Measurements from ENCODE around the gene USP2.
A peak's percentile ranks its signal among the peaks of the same experiment; 100 is the strongest.

USP2 gene

DNA sequence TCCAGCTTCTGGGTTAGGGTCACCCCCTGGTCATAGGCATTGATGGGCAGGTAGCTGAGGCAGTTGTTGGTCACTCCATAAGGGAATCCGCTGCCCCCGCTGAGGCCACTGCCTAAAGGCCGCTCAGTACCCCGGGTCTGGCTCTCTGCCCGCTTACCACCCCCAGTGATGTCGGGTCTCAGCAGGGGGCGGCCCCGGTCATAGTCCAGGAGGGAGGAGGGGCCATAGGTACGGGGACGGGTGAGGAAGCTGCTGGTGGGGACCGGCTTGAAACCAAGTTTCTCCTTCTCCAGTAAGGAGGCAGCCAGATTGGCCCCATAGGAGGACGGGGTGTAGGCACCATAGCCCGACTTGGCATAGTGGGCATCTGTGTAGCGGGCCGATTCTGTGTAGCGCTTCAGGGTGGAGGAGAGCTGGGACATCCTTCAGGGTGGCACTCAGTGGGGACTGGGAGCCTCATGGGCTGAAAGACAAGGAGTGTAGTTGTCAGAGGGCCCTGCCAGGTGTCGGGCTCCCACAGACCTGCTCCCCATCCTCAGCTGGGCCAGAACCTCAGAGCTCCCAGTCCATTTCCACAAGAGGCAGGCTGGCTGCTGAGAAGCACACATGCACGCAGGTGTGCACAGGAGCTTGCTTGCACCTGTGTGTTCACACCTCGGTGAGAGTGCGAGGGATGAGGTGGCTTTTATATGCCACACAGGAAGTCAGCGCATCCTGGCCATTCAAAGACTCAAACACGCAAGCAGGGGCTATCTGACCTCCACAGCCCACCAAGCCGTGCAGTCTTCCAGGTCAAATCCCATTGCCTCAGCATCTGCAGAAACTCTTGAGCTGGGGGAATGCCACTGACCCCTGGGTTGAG, 8.2 kb downstream of the USP2 start:
- DNase-seq (ENCODE audit: low read depth): no peak
- TF ChIP-seq CTCF (conservative IDR thresholded peaks at IDR 0.05; ENCODE audit: low read length): no peak
- no peak overlapping the region for H3K4me3 ChIP-seq (ENCODE audit: low read length)

DNA sequence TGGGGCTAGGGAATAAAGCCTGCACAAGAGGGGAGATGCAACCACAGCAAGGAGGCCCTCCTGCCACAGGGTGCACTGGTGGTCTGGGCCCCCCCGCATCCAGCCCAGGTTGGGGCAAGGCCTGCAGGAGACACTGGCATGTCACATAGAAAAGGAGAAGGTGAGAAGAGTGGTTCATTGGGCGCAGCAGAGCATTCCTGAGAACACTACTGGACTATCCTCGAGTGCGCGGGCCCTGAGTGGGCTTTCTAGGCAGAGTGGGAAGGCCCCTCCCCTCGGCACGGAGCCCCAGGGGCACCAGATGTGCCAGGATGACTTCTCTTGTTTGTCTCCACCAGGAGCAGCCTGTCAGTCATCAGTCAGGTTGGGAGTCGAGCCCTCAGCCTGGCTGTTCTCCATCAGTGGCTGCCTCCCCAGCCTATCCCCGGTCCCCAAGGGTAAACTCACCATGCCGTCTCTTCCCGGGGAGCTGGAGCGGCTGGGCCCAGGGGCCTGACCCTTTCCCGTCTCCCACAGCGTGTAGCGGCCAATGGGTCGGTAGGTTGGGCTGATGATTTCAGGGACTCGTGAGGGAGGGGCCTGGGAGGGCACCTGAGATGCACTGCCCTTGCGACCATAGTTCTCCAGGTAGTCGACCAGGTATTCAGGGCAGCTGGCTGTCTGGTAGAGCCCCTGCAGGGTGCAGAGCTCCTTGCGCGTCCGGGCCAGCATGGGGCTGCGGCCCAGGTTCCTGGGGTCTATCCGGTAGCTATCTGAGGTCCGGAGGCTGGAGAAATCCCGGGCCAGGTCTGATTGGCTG, 9.0 kb downstream of the USP2 start:
- no peak overlapping the region for H3K4me3 ChIP-seq (ENCODE audit: low read length)
- TF ChIP-seq CTCF (conservative IDR thresholded peaks at IDR 0.05; ENCODE audit: low read length): no peak
- DNase-seq (ENCODE audit: low read depth): no peak

DNA sequence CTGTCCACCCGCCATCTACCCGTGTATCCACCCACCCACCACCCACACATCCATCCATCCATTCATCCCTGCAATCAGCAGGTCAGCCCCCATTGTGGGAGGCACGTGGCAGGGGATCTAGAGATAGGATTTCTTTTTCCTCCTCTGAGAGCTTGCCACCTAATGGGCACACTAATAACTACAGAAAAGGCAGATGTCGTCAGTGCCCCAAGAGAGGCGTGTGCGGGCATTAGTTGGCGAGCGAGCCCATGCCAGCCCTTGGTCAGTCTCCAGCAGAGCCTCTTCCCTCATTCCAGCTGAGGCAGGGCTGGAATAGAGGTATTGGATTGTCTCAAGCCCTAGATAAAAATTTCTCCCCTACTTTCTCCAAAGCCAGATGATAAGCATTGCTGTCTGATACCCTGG, 9.7 kb downstream of the USP2 start:
- no peak; the same call in 1 of the 2 replicates for TF ChIP-seq CTCF (conservative IDR thresholded peaks at IDR 0.05; ENCODE audit: low read length)
- no peak for DNase-seq (ENCODE audit: low read depth)
- H3K4me3 ChIP-seq (ENCODE audit: low read length): no peak overlapping the region

GRCh38 chr11:119371067-119371601, 10.4 kb downstream of the USP2 start:
- H3K4me3 ChIP-seq (ENCODE audit: low read length): no peak overlapping the region
- no peak for TF ChIP-seq CTCF (conservative IDR thresholded peaks at IDR 0.05; ENCODE audit: low read length)
- DNase-seq (ENCODE audit: low read depth): no peak

GRCh38 chr11:119370486-119371046, 10.9 kb downstream of the USP2 start:
- DNase-seq (ENCODE audit: low read depth): no peak
- H3K4me3 ChIP-seq (ENCODE audit: low read length): no peak overlapping the region
- TF ChIP-seq CTCF (conservative IDR thresholded peaks at IDR 0.05; ENCODE audit: low read length): no peak

DNA sequence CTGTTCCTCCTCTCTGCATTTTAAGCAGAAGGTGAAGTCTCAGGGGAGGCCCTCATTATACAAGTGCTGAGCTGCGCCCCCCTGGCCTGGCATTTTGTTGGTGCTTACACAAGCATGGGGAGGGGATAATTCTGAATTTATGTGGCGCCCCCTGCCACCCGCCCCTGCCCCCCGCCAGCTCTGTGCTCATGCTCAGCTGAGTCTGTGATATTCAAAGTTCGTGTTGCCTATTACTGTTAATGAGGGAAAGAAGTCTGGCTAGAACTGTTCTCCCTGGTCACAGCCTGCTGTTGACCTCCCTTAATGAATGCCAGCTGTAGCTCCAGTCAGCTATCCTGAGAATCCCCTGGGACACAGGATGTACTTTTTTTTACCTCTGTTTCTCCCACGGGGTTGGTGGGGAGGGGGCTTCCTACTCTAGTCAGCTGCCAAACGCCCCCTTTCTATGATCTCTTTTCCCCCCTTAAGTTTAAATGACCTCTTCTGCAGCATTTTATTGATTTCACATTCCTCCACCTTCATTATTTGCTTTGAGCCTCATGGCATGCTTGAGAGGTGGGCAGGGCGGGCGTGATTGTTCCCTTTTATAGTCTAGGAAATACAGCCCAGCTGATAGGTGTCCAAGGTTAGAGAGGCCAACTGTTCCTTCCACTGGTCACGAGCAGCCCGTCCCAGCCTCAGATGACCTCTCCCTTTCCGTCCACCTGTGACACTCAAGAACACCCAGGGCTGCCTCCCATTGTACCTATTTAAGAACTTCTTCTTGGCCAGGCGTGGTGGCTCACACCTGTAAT, 12.2 kb downstream of the USP2 start:
- H3K4me3 ChIP-seq (ENCODE audit: low read length): no peak overlapping the region
- no peak for TF ChIP-seq CTCF (conservative IDR thresholded peaks at IDR 0.05; ENCODE audit: low read length)
- DNase-seq (ENCODE audit: low read depth): peak; percentile 58

All from AG10803 (cell line).